GM19324 (cell line): ENCODE results near the gene VEGFA.

Experiments
- ATAC-seq: cut with Tn5 transposase; IDR thresholded peaks from one replicate; pipeline ENCODE4 v1.9.1; 2021; ENCODE audit warnings: mild to moderate bottlenecking, moderate library complexity; ENCODE audit not compliant: unreplicated experiment, low FRiP score

The VEGFA gene

DNA sequence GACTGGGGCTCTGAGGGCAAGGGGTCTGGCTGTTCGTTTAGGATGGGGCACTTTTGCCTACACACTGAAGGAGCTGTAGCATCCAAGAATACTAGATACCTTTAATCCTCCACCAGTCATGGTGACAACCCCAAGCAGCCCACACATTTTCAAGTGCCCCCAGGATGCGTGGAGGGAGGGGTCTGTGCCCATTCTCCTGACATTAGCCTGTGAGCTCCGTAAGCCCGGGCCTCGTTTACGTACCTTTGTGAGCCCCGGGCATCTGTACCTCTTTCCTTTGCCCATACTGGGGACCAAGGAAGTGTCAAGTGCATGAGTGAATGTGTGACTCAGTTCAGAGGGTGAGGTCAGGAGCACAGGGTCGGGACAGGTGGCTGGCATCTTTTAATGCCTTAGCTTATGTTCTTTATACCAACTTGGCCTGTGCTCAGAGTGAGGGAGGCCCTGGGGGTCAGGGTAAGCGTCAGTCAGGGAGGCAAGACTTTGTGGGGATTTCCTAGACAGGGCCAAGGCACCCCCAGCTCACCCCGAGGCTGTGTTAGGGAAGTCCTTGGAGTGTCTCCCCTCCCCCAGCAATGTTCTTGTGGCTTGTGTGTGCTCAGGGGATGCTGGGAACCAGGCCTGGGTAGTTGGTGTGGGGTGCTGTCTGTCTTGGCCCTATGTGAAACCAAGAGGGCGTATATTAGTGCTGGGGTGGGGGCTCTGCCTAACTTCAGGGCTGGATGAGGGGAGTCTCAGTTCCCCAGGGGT, 12.9 kb downstream of the VEGFA start:
- no peak for ATAC-seq

DNA sequence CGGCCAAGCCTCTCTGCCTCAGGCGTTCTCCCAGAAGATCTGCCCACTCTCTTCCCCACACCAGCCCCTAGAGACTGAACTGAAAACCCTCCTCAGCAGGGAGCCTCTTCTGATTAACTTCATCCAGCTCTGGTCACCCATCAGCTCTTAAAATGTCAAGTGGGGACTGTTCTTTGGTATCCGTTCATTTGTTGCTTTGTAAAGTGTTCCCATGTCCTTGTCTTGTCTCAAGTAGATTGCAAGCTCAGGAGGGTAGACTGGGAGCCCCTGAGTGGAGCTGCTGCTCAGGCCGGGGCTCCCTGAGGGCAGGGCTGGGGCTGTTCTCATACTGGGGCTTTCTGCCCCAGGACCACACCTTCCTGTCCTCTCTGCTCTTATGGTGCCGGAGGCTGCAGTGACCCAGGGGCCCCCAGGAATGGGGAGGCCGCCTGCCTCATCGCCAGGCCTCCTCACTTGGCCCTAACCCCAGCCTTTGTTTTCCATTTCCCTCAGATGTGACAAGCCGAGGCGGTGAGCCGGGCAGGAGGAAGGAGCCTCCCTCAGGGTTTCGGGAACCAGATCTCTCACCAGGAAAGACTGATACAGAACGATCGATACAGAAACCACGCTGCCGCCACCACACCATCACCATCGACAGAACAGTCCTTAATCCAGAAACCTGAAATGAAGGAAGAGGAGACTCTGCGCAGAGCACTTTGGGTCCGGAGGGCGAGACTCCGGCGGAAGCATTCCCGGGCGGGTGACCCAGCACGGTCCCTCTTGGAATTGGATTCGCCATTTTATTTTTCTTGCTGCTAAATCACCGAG, 14.2 kb downstream of the VEGFA start:
- no peak for ATAC-seq

DNA sequence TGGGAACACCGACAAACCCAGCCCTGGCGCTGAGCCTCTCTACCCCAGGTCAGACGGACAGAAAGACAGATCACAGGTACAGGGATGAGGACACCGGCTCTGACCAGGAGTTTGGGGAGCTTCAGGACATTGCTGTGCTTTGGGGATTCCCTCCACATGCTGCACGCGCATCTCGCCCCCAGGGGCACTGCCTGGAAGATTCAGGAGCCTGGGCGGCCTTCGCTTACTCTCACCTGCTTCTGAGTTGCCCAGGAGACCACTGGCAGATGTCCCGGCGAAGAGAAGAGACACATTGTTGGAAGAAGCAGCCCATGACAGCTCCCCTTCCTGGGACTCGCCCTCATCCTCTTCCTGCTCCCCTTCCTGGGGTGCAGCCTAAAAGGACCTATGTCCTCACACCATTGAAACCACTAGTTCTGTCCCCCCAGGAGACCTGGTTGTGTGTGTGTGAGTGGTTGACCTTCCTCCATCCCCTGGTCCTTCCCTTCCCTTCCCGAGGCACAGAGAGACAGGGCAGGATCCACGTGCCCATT, 15.3 kb downstream of the VEGFA start:
- no peak for ATAC-seq

DNA sequence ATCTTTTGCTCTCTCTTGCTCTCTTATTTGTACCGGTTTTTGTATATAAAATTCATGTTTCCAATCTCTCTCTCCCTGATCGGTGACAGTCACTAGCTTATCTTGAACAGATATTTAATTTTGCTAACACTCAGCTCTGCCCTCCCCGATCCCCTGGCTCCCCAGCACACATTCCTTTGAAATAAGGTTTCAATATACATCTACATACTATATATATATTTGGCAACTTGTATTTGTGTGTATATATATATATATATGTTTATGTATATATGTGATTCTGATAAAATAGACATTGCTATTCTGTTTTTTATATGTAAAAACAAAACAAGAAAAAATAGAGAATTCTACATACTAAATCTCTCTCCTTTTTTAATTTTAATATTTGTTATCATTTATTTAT, 15.9 kb downstream of the VEGFA start:
- ATAC-seq: no peak

DNA sequence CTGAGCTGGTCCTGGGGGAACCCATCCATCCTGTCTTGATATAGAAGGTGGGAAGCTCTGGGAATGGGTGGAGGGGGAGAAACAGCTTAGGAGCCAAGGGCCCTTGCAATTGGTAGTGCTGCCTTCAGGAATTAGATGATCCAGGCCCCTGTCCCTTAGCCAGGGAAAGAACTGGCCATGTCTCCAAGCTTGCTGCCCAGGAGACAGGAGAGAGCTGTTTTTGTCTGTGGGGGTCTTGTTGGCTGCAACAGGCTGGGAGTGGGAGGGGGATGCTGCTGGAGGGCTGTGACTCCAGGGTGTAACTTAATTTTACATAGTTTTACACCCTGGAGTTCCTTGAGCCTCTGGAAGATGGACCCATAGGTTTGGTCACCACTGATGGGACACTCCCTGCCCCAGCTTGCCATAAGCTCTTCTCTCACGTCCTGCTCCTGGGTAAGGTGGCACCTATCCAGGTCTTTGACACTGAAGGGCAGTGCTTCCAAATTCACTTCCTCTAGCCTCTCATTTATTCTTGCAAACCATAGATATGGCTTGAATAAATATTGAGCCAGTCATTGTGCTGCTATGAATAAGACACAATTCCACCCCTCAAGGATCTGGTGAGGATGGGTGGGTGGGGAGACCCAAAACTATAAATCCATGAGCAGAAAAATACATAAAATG, 16.8 kb downstream of the VEGFA start:
- ATAC-seq: no peak

DNA sequence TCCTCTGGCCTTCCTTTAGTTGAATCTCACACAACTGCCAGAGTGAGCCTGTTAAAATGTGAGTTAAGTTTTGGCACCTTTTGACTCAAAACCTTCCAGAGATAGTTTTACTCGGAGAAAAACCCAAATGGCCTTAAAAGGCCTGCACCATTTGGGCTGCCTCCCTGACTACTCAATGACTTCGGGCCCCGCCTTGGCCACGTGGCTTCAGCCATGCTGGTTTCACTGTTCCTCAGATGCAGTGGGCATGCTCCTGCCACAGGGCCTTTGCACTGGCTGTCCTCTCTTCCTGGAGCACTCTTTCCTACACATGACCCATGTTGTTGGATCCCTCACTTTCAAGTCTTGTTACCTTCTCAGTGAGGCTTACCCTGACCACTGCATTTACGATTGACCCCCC, 18.3 kb downstream of the VEGFA start:
- no peak for ATAC-seq

DNA sequence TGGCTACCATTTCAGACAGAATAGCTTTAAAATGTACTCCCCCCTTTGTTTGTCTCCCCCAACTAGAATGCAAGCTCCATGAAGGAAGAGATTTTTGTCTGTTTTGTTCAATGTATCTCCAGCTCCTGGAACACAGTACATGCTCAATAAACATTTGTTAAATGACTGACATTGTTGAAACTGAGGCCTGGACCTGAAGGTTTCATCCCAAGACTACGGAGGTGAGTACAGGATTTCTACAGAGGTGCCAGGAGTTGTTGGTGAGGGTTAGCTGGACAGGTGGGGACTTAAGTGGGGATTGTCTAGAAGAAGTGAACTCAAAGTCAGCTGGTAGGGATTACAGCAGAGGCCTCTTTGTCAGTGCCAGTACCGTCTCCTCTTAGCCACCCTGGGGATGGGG, 19.4 kb downstream of the VEGFA start:
- ATAC-seq: no peak

DNA sequence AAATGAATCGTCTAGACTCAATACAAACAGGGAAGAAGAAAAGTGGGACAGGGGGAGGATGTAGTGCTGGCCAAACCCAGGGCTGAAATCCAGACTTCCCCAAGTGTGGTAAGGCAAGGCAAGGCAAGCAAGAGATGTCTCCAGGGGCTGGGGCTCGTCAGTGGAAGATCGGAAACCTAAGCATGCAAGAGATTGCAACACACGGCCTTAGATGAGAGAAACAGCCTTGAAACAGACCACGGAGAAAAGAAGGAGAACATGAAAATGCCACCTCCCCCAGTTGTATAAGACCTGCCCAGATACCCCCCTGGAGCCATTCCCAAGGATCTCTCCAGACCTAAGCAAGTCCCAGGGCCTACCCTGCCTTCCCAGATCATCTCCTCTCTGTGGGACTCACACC, 20.0 kb downstream of the VEGFA start:
- ATAC-seq: no peak

DNA sequence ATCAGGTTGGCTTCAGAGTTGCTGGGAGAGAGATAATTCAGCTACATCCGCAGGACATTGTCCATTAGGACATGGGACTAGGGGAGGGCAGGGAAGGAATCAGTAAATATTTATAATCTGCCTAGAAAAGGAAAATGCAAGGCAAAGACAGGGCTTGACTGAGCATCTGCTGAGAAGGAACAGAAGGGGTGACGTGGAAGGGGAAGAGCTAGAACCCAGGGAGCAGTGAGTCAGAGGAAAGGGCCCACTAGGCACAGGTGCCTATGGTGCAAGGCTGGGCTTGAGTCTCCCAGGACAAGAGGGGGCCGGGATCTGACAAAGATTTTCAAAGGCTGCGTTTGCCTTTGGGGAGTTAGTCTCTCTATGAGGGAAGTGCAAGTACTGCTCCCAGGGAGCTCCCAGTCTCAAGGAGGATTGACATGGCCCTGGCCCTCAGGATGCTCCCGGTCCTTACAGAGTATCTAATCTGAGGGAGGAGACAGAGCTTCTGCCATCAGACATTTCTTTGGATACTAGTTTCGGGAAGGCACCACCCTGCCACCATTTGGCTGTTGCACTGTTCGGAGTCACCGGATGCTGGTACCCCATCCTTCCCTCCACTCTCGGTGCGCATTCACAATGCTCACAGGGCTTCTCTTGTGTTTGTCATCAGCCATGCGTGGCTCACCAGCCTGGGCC, 21.9 kb downstream of the VEGFA start:
- no peak for ATAC-seq

DNA sequence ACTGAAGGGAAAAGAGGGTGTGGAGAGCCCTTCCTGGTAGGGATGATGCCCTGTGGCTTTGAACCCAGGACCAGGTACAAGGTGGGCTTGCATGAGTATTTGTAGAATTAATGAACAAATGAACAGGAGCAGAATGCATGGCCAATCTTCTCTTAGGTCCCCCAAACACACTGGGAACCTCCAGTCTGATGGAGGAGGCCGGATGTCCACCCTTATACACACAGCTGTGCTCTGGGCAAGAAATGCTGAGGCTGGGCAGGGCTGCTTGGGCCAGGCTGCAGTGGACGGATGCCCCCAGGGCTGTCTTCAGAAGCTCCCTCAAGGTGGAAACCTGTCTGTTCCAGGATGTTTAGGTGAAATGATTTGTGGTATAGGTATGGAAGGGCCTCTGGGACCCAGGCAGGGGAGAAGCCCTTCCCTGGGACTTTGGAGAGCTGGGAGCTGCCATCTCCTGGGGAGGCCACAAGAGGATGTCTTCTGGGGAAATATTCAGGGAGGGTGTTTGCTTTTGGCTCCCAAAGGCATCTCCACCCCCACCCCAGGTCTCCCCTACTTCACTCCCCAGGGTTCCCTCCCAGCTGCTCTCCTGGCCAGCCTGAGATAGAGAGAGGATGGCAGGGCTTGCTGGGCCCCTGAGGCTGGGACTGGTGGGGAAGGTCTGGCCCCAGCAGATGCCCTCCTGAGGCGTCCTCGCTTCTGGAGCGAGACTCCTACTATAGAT, 23.3 kb downstream of the VEGFA start:
- no peak for ATAC-seq

DNA sequence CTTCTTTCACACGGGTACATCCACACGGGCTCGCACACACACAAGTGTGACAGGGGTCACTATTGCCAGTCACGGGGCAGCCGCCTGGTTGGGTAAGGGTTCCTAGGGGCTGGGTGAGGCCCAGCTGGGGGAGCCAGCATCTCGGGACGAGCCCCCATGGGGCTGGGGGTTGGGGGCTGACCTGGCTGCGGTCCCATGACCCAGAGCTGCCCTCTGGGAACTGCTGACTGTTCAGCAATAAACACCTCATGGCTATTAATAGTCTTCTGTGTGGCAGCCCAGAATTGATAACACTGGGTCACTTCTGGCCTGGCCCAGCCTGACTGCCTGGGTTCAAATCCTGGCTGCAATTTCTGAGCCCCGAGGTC, 23.8 kb downstream of the VEGFA start:
- no peak for ATAC-seq

DNA sequence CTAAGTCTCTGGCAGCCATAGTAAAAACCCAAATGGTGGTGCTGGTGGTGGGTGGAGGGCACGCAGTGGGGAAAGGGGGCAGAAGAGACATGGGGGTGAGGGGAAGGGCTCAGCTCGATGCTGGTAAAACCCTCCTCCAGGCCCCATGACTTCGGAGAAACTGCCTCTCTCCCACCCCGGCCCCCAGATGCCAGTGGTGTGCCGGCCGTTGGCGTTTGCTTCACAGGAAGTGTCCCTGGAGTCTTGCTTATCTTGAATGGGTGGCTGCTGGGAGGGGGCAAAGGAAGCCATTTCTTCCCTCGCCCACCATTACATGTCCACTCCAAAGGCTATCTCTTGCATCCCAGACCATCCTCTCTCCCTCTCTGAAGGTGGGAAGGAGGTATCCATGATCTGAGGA, 25.4 kb downstream of the VEGFA start:
- ATAC-seq: no peak

DNA sequence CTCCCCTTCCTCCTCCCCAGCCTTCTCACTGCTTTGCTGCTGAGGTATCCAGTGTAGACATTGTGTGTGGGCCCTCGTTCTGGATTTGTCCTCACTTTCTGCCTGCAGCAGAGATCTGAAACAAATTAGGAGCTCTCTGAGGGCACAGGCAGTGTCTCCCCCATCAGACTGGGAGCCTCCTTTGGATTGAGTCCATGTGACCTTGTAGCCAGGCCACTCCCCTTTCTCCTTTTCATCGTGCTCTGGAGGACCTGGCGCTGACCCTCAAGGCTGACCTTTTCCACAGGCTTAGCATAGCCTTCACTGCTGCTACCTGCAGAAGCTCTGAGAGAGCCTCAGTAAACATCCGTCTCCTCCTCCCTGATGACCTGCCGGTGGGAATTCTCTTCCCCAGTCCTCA, 26.2 kb downstream of the VEGFA start:
- no peak for ATAC-seq

DNA sequence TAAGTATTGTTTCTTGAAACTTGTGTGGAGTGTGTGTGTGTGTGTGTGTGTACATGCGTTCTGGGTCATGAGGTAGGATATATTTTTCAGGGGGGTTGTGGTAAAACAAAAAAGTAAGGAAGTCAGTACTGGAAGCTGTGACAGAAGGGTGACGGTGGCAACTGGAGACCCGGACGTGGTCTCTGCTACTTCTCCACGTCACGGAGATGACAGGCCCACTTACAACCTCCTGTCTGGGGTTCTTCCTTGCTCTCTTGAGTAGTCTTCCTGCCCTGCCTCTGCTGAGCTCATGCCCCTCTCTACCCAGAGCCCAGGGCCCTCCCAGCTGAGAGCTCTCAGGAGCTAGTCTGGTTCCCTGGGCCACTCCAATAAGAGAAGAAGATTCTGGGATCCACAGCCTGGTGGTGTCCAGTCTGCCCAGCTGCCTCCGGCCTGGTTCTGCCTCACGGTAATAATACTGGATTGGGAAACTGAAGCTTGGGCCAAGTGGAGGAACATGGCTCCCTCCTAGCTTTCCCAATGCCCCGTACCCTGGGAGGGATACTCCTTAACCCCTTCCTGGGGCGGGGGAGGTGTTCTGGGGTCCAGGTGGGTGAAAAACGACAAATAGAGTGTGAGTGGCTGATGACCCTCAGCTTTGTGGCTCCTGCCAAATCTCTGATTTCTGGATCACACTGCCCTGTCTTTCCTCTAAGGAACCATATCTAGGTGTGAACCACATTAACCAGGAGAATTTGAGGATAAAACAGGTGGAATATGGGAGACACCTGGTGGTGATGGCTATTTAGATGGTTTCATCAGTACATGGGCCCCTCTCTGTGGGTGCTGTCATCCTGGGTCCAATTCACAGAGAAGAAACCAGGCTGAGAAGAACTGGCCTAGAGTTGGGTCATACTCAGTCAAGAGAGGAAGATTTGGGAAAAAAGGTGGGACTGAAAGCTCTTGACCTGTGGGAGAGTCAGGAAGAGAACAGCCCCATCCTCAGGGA, 27.2 kb downstream of the VEGFA start:
- no peak for ATAC-seq

DNA sequence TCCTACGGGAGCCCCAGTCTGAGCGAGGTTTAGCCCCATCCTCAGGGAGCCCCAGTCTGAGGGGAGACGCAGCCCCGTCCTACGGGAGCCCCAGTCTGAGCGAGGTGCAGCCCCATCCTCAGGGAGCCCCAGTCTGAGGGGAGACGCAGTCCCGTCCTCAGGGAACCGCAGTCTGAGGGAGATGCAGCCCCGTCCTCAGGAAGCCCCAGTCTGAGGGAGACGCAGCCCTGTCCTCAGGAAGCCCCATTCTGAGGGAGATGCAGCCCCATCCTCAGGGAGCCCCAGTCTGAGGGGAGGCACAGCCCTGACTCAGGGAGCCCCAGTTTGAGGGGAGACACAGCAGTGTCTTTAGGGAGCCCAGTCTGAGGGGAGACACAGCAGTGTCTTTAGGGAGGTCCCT, 27.9 kb downstream of the VEGFA start:
- no peak for ATAC-seq

DNA sequence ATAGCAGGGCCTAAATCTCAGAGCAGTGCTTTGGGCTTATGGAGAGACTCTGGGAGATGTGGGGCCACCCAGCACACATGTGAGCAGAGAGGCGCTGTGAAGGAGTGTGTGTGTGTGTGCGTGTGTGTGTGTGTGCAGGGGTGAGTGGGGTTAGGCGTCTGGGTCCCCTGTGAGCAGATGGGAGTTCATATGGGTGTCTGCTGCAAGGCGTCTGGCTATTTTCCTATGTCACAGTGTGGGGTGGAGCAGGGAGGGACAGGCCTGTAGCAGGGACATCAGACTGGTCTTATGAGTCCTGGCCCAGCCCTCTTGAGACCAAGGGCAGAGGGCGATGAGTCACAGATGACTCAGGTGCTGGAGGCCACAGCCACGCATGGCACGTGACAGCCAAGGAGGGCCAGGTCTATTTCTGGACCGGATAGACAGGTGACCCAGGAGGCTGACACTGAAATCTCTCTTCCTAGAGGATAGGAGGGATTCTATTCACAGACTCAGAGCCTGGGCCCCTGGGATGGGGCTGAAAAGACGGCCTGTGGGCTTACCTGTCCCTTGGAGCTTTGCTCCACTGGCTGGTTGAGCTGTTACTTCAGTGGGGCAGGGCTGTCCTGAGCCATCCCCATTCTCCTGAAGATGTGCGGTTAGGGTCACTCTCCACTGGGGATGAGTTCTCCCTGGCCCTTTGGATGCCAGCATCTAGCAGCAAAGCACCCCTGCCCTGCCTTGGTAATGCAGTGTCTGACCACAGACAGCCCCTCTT, 28.9 kb downstream of the VEGFA start:
- ATAC-seq: peak; percentile 42

DNA sequence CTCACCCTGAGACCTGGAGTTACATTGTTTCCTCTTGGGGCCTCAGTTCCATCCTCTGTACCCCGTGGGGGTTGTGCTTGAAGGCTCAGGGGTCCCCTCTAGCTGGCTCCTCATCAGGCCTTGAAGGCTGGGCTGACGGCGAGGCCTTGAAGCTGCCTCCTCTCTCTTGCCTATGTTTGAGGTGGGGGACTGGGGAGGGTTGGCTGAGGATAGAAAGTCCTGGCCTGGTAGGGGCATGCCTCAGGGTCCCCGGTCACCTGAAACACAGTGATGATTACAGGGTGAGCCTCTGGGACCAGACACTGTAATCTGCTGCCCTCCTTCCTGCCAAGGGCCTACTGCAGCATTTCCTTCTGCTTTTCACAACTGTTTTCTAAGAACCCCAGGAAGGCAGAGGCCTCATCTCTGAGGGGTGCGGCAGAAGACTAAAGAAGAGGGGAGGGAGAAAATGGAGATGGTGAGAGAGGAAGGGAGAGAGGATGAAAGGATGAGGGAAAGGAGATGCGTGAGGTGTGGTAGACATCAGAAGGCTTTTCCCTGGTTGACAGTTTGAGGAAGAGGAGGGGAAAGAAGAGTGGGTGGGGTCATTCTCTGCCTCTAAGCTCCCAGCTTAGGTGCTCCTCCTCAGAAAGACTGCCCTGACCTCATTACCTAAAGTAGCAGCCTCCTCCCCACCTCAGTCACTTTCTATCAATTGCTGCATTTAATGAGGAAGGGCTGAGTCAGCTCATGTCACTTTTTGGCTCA, 29.7 kb downstream of the VEGFA start:
- ATAC-seq: no peak

DNA sequence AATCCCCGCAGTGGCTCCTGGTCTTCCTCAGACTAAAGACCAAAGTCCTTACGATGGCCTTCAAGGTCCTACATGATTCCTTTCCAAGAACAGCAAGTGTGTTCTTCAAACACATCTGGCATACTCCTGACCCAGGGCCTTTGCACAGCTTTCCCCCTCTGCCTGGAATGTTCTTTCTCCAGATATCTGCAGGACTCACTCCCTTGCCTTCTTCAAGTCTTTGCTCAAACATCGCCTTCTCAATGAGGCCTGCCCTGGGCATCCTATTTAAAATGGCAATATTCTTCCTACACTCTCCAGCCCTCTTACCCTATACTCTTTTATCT, 30.2 kb downstream of the VEGFA start:
- ATAC-seq: no peak
